Neutrophil (primary cell): Measurements from ENCODE around the gene ANO8.
"Not testable (repeated sequence)": the region's sequence is repeated elsewhere in the genome, so short reads cannot be mapped to it uniquely, and the experiment has no call there.

Experiments
- H3K27ac ChIP-seq: fragments of 200-600 bp; sonication (generic); 2 replicates; pipeline ENCODE4 v1.5.1; 2016; ENCODE audit warnings: mild to moderate bottlenecking, moderate library complexity
- H3K27me3 ChIP-seq: fragments of 200-600 bp; sonication (generic); 2 replicates; pipeline ENCODE4 v1.6.0; 2016; ENCODE audit warnings: mild to moderate bottlenecking
- H3K36me3 ChIP-seq: fragments of 200-600 bp; sonication (generic); 2 replicates; pipeline ENCODE4 v1.5.1; 2017
- H3K4me1 ChIP-seq, 2 experiments: fragments of 200-600 bp in 1 of 2; sonication (generic) in 1 of 2; 1 replicate in 1 of 2; 2 replicates in 1 of 2; pipeline versions ENCODE4 v1.5.1 to v1.6.1; 2013 to 2016; ENCODE audit warnings: low read depth in 1 of 2, low read length in 1 of 2, mild to moderate bottlenecking in 1 of 2, moderate library complexity in 1 of 2; ENCODE audit not compliant: control insufficient read depth in 1 of 2, insufficient read depth in 1 of 2
- H3K4me3 ChIP-seq, 2 experiments: fragments of 200-600 bp in 1 of 2; sonication (generic) in 1 of 2; 1 replicate in 1 of 2; 2 replicates in 1 of 2; pipeline ENCODE4 v1.5.1; 2013 to 2016; ENCODE audit warnings: low read depth in 1 of 2, low read length in 1 of 2, mild to moderate bottlenecking in 1 of 2, moderate library complexity in 1 of 2
- H3K9me3 ChIP-seq: fragments of 200-600 bp; sonication (generic); 2 replicates; pipeline ENCODE4 v1.5.1; 2016
- TF ChIP-seq, protein P1 (sequence below): fragments of 200-600 bp; sonication (generic); IDR thresholded peaks from 2 replicates; pipeline ENCODE4 v1.5.1; 2016; ENCODE audit warnings: antibody characterized with exemption

Gene ANO8

GRCh38 chr19:17279436-17279835 is 55.2 kb downstream of the ANO8 start:
- H3K4me1 ChIP-seq: peaks cover 20 to 23% of the 10 kb centered on the region in 2 experiments
- no peak overlapping the region for H3K4me3 ChIP-seq
- H3K27ac ChIP-seq: no peak overlapping the region
- H3K36me3 ChIP-seq: peaks cover 42% of the 10 kb centered on the region
- H3K27me3 ChIP-seq: no peaks in the 10 kb centered on the region
- TF ChIP-seq, protein P1, sequence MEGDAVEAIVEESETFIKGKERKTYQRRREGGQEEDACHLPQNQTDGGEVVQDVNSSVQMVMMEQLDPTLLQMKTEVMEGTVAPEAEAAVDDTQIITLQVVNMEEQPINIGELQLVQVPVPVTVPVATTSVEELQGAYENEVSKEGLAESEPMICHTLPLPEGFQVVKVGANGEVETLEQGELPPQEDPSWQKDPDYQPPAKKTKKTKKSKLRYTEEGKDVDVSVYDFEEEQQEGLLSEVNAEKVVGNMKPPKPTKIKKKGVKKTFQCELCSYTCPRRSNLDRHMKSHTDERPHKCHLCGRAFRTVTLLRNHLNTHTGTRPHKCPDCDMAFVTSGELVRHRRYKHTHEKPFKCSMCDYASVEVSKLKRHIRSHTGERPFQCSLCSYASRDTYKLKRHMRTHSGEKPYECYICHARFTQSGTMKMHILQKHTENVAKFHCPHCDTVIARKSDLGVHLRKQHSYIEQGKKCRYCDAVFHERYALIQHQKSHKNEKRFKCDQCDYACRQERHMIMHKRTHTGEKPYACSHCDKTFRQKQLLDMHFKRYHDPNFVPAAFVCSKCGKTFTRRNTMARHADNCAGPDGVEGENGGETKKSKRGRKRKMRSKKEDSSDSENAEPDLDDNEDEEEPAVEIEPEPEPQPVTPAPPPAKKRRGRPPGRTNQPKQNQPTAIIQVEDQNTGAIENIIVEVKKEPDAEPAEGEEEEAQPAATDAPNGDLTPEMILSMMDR: no peak
- H3K9me3 ChIP-seq: no peaks in the 10 kb centered on the region

DNA sequence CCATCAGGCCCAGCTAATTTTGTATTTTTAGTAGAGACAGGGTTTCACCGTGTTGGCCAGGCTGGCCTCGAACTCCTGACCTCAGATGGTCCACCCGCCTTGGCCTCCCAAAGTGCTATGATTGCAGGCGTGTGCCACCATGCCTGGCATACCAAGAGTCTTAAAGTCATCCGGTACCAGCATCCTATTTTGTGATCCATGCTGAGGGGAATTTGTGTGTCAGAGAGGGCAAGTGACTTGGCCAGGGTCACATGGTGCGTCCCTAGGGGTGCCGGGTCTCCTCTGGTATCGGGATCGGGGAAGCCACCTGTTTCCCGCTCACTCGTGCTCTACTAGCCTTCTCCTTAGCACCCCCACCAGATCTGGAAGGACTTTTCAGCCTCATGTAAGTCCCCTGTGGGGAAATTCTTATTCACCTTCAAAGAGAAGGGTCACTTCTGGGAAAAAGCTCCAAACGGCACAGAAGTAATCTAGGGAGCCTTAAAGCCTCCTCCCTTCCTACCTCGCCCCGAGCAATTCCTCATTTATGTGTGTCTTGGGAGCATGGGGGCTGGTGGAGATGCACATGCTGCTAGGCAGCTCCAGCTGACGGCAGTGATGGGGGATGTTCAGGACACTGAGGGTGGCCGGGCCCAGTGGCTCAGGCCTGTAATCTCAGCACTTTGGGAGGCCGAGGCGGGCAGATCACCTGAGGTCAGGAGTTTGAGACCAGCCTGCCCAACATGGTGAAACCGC is 59.0 kb downstream of the ANO8 start:
- H3K4me3 ChIP-seq: no peak overlapping the region
- peaks cover 0 to 4% of the 10 kb centered on the region in 2 experiments for H3K4me1 ChIP-seq
- no peak overlapping the region for H3K27ac ChIP-seq
- peaks cover 65% of the 10 kb centered on the region for H3K36me3 ChIP-seq
- TF ChIP-seq, protein P1: no peak
- H3K9me3 ChIP-seq: no peaks in the 10 kb centered on the region
- H3K27me3 ChIP-seq: no peaks in the 10 kb centered on the region

DNA sequence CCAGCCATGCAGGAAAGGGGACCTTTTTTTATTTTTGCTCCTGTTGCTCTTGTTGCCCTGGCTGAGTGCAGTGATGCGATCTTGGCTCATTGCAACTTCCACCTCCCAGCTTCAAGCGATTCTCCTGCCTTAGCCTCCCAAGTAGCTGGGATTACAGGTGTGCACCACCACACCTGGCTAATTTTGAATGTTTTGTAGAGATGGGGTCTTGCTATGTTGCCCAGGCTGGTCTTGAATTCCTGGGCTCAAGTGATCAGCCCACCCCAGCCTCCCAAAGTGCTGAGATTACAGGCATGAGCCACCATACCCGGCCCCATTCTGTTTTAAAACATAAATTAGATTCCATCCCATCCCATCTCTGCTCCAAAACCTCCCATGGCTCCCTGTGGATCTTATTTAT is 59.8 kb downstream of the ANO8 start:
- H3K27me3 ChIP-seq, H3K4me3 ChIP-seq, H3K27ac ChIP-seq, H3K9me3 ChIP-seq, H3K4me1 ChIP-seq: not testable (repeated sequence)
- H3K36me3 ChIP-seq: peaks cover 65% of the 10 kb centered on the region
